Keratinocyte (primary cell): ENCODE measurements around the gene PCDH7.

Source experiments
- EZH2 ChIP-seq: IDR thresholded peaks from one replicate; pipeline ENCODE4 v1.6.1; 2012; ENCODE audit warnings: inconsistent platforms, mild to moderate bottlenecking, low read length, moderate library complexity
- TF ChIP-seq, protein P1 (sequence below), 3 experiments: IDR thresholded peaks in 1 of 3; conservative IDR thresholded peaks in 1 of 3; optimal IDR thresholded peaks in 1 of 3; 2 replicates in 2 of 3; 3 replicates in 1 of 3; pipeline versions ENCODE3 to v1.5.1; 2011; ENCODE audit warnings: low read length in 3 of 3, mild to moderate bottlenecking in 3 of 3, moderate library complexity in 2 of 3, control low read depth in 1 of 3, inconsistent platforms in 1 of 3; ENCODE audit not compliant: insufficient read depth in 2 of 3; ENCODE audit errors: extremely low read depth in 1 of 3

DNA sequence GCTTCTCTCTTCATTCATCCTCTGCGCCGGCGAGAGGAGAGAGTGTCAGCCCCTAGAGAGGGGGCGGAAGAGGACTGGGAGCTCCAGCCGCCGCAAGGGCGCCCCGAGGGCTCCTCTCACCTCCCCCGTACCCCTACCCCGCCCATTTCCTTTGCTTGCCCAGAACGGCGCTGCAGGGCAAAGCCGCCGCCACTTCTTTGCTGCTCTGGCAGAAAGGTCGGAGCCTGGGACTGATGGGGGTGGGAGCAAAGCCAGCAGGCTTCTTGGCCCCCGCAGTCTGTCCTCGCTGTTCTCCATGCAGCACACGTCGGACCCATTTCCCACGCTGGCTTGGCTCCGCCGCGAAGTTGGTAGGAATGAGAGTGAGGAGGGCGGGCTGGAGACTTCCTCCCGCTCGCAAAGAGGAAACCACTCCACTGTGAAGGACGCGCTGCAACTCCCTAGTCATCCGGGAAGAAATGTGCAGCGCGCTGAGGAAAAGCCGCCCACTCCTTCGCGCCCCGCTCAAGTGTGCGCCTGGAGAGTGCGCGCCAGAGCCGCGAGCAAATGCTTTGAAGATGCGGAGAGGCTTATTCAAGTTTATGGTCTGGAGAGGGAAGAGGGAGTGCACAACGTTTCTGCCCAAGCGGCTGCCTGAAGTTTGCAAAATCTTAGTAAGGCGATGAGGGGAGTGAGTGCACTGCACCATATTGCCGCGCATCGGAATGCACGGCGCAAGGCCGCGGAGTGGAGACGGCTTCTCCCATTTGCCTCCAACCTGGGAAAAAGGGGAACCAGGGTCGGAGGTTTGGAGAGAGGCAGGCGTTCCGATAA lies 2.8 kb upstream of the PCDH7 start:
- TF ChIP-seq, protein P1, sequence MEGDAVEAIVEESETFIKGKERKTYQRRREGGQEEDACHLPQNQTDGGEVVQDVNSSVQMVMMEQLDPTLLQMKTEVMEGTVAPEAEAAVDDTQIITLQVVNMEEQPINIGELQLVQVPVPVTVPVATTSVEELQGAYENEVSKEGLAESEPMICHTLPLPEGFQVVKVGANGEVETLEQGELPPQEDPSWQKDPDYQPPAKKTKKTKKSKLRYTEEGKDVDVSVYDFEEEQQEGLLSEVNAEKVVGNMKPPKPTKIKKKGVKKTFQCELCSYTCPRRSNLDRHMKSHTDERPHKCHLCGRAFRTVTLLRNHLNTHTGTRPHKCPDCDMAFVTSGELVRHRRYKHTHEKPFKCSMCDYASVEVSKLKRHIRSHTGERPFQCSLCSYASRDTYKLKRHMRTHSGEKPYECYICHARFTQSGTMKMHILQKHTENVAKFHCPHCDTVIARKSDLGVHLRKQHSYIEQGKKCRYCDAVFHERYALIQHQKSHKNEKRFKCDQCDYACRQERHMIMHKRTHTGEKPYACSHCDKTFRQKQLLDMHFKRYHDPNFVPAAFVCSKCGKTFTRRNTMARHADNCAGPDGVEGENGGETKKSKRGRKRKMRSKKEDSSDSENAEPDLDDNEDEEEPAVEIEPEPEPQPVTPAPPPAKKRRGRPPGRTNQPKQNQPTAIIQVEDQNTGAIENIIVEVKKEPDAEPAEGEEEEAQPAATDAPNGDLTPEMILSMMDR (optimal IDR thresholded peaks at IDR 0.05 in 1 of 3, IDR thresholded peaks at IDR 0.05 in 1 of 3, conservative IDR thresholded peaks at IDR 0.05 in 1 of 3; ENCODE audit: extremely low read depth in 1 of 3, insufficient read depth in 2 of 3, low read length in 3 of 3), result no peak
- TF ChIP-seq EZH2, result no peak
